K562 (cell line): Measurements from ENCODE around the gene BLCAP. TPM values are rescaled to one million over a fixed set of nuclear protein-coding genes. Genes with fewer than 3 reads are reported as not detected.

ENCODE experiments used
- EP300 ChIP-seq: IDR thresholded peaks from 2 replicates; pipeline ENCODE4 v1.6.1; 2012; ENCODE audit warnings: low read length, improper control_type of control experiment
- FOXA3 ChIP-seq, 2 experiments: fragments of 450-650 bp in 1 of 2; sonication (generic) in 1 of 2; formaldehyde crosslinking; IDR thresholded peaks in 1 of 2; conservative IDR thresholded peaks in 1 of 2; 2 replicates each; pipeline versions ENCODE4 v1.4.0 to v1.8.0; 2020 to 2022; ENCODE audit warnings: mild to moderate bottlenecking in 2 of 2, missing genetic modification reagents in 1 of 2
- GABPA ChIP-seq: fragments of 200-800 bp; sonication (Bioruptor generic); conservative IDR thresholded peaks from 2 replicates; pipeline ENCODE4 v1.6.1; 2016; ENCODE audit warnings: low read depth, missing genetic modification characterization, missing compliant biosample characterization
- GTF2E2 ChIP-seq: fragments of 200-800 bp; sonication (Bioruptor generic); IDR thresholded peaks from 2 replicates; pipeline ENCODE4 v1.6.1; 2016; ENCODE audit warnings: missing genetic modification characterization, missing compliant biosample characterization
- HMG20B ChIP-seq: fragments of 250-450 bp; sonication (Bioruptor Pico); IDR thresholded peaks from 2 replicates; pipeline ENCODE4 v1.5.0; 2021; ENCODE audit warnings: mild to moderate bottlenecking
- KDM2B ChIP-seq: fragments of 250-450 bp; sonication (Bioruptor Pico); IDR thresholded peaks from 2 replicates; pipeline ENCODE4 v1.8.0; 2021; ENCODE audit warnings: mild to moderate bottlenecking, moderate library complexity
- MYC ChIP-seq, 2 experiments: fragments of 250-450 bp in 1 of 2; sonication (Bioruptor Pico) in 1 of 2; IDR thresholded peaks; 2 replicates each; pipeline versions ENCODE4 v1.5.1 to v1.6.1; 2012 to 2021; ENCODE audit warnings: low read depth in 2 of 2, borderline replicate concordance in 1 of 2, improper control_type of control experiment in 1 of 2, low read length in 1 of 2, mild to moderate bottlenecking in 1 of 2, moderate library complexity in 1 of 2
- PTRF ChIP-seq: fragments of 450-650 bp; IDR thresholded peaks from 2 replicates; pipeline ENCODE4 v1.6.1; 2016; ENCODE audit warnings: mild to moderate bottlenecking, missing genetic modification characterization, missing compliant biosample characterization
- RBBP5 ChIP-seq: fragments of 200-600 bp; sonication (generic); IDR thresholded peaks from 2 replicates; pipeline ENCODE4 v1.6.1; 2012; ENCODE audit warnings: borderline replicate concordance, mild to moderate bottlenecking, low read length, control low read depth, inconsistent platforms; ENCODE audit not compliant: insufficient read depth, poor library complexity, severe bottlenecking
- SIRT6 ChIP-seq: IDR thresholded peaks from one replicate; pipeline ENCODE4 v1.6.1; 2012; ENCODE audit warnings: low read depth, mild to moderate bottlenecking, control low read depth, inconsistent platforms, low read length, moderate library complexity
- SMARCE1 ChIP-seq: fragments of 450-650 bp; IDR thresholded peaks from 2 replicates; pipeline ENCODE4 v1.7.1; 2016; ENCODE audit warnings: mild to moderate bottlenecking
- TAL1 ChIP-seq: fragments of 450-650 bp; IDR thresholded peaks from 2 replicates; pipeline ENCODE4 v1.6.1; 2016; ENCODE audit warnings: mild to moderate bottlenecking
- TRIM25 ChIP-seq: fragments of 450-650 bp; IDR thresholded peaks from 2 replicates; pipeline ENCODE4 v1.7.0; 2016; ENCODE audit warnings: borderline replicate concordance
- XRCC3 ChIP-seq: fragments of 450-650 bp; IDR thresholded peaks from 2 replicates; pipeline ENCODE4 v1.6.1; 2017; ENCODE audit warnings: mild to moderate bottlenecking, moderate library complexity
- XRCC5 ChIP-seq: fragments of 200-400 bp; formaldehyde crosslinking; IDR thresholded peaks from 2 replicates; pipeline ENCODE4 v1.6.1; 2017; ENCODE audit warnings: low read depth, mild to moderate bottlenecking, low read length
- ZBTB17 ChIP-seq: fragments of 450-650 bp; formaldehyde crosslinking; IDR thresholded peaks from 2 replicates; pipeline ENCODE4 v1.4.0; 2020; ENCODE audit warnings: mild to moderate bottlenecking
- ZBTB9 ChIP-seq: fragments of 450-650 bp; formaldehyde crosslinking; IDR thresholded peaks from 2 replicates; pipeline ENCODE4 v1.4.0; 2020; ENCODE audit warnings: mild to moderate bottlenecking, moderate library complexity
- ZFP1 ChIP-seq: fragments of 450-650 bp; formaldehyde crosslinking; IDR thresholded peaks from 2 replicates; pipeline ENCODE4 v1.4.0; 2020; ENCODE audit warnings: mild to moderate bottlenecking, mixed read lengths
- ZFPM2 ChIP-seq: fragments of 250-450 bp; sonication (Bioruptor Pico); IDR thresholded peaks from 2 replicates; pipeline ENCODE4 v1.5.1; 2022; ENCODE audit warnings: mild to moderate bottlenecking
- ZNF3 ChIP-seq: fragments of 250-450 bp; sonication (Bioruptor Pico); IDR thresholded peaks from 2 replicates; pipeline ENCODE4 v1.5.0; 2021; ENCODE audit warnings: mild to moderate bottlenecking, moderate library complexity
- ZNF449 ChIP-seq: fragments of 250-450 bp; sonication (Bioruptor Pico); IDR thresholded peaks from 2 replicates; pipeline ENCODE4 v1.8.0; 2022; ENCODE audit warnings: moderate library complexity, mild to moderate bottlenecking, inconsistent platforms
- ZNF561 ChIP-seq: fragments of 450-650 bp; formaldehyde crosslinking; conservative IDR thresholded peaks from 2 replicates; pipeline ENCODE4 v1.4.0; 2020; ENCODE audit warnings: mild to moderate bottlenecking, moderate library complexity
- ZNF644 ChIP-seq: fragments of 200-800 bp; sonication (Bioruptor generic); IDR thresholded peaks from 2 replicates; pipeline ENCODE4 v1.6.1; 2016; ENCODE audit warnings: low read depth, missing genetic modification characterization, missing compliant biosample characterization
- polyA plus RNA-seq, 8 experiments: library from polyadenylated mRNA; depleted of rRNA in 4 of 8; stranded (reverse) in 5 of 8; unstranded in 3 of 8; fragments of >200 nt; fragmentation: Nextera tagmentation in 2 of 8; fragmentation: Illumina TruSeq in 1 of 8; extraction: Ambion mirVana in 2 of 8; extraction: Trizol in 1 of 8; gene quantifications; 2 replicates each; pipeline versions ENCODE4 v1.2.1 to v1.2.3, GENCODE V29; 2011 to 2014; ENCODE audit warnings: inconsistent platforms in 1 of 8, missing spikeins in 1 of 8
- total RNA-seq, 7 experiments: library from RNA; depleted of rRNA in 6 of 7; stranded (reverse); fragments of >200 nt in 6 of 7; fragmentation: Illumina TruSeq in 2 of 7; extraction: Trizol in 2 of 7; gene quantifications; 2 replicates each; pipeline versions ENCODE4 v1.2.1 to v1.2.3, GENCODE V29; 2011 to 2021; ENCODE audit warnings: low replicate concordance in 1 of 7
- TF ChIP-seq, protein P1 (sequence below): sonication (generic); formaldehyde crosslinking; IDR thresholded peaks from 2 replicates; pipeline ENCODE4 v1.5.0; 2020; ENCODE audit warnings: missing genetic modification reagents

The BLCAP gene
- total and polyA plus RNA-seq, 9 of the 15 experiments (the other 6 are each of a cell fraction or from before 2014, with no cell fraction given) = 16.9 to 41.5 (median 27.6) TPM

- TF ChIP-seq PTRF (tag) (no peak), ZNF3 (CRISPR knock-in tag) (no peak), KDM2B (CRISPR knock-in tag) (no peak), TAL1 (no peak), SIRT6 (no peak), RBBP5 (no peak), ZFPM2 (no peak), TRIM25 (no peak), XRCC3 (no peak), ZNF561 (no peak), MYC (IDR thresholded peaks at IDR 0.05; ENCODE audit: low read depth, low read length) (no peak), MYC (CRISPR knock-in tag; IDR thresholded peaks at IDR 0.05; ENCODE audit: borderline replicate concordance, low read depth) (no peak), ZBTB9 (CRISPR knock-in tag) (peak; percentile 88), ZNF449 (CRISPR knock-in tag) (0 out of 2 replicates have a peak, but pooled peaks have one; percentile 73), EP300 (0 out of 2 replicates have a peak, but pooled peaks have one; percentile 19), GABPA (no peak), SMARCE1 (no peak), FOXA3 (CRISPR knock-in tag; conservative IDR thresholded peaks at IDR 0.05 in 1 of 2, IDR thresholded peaks at IDR 0.05 in 1 of 2) (no peak), ZFP1 (no peak; the same call in 1 of the 2 replicates), ZBTB17 (CRISPR knock-in tag) (no peak), HMG20B (CRISPR knock-in tag) (no peak), XRCC5 (no peak), GTF2E2 (tag) (no peak), ZNF644 (tag) (no peak)
- TF ChIP-seq, protein P1, sequence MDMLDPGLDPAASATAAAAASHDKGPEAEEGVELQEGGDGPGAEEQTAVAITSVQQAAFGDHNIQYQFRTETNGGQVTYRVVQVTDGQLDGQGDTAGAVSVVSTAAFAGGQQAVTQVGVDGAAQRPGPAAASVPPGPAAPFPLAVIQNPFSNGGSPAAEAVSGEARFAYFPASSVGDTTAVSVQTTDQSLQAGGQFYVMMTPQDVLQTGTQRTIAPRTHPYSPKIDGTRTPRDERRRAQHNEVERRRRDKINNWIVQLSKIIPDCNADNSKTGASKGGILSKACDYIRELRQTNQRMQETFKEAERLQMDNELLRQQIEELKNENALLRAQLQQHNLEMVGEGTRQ (CRISPR knock-in tag) = no peak
Observed at GRCh38 chr20:37559312-37560027, 31.8 kb upstream of the BLCAP start (continued).
